Hepatocyte (in vitro differentiated cells): ENCODE measurements around the gene MESD. TPM values are rescaled to one million over a fixed set of nuclear protein-coding genes. Genes with fewer than 3 reads are reported as not detected.

Experiments used
- microRNA-seq: library from miRNA; unstranded; fragments of <30 nt; microRNA quantifications from one replicate; pipeline ENCODE4, GENCODE V29; 2017
- polyA plus RNA-seq: library from polyadenylated mRNA; unstranded; fragments of >200 nt; fragmentation: Nextera tagmentation; extraction: Ambion mirVana; gene quantifications from 2 replicates; pipeline ENCODE4 v1.2.1, GENCODE V29; 2016
- small RNA-seq: library from RNA; depleted of rRNA; stranded (forward); fragments of <200 nt; gene quantifications from one replicate; pipeline ENCODE3, GENCODE V24; 2014
- total RNA-seq: library from RNA; depleted of rRNA; stranded (reverse); fragments of >200 nt; gene quantifications from 2 replicates; pipeline ENCODE4 v1.2.3, GENCODE V29; 2014

MESD gene
- total and polyA plus RNA-seq, 2 experiments from 2014 or later = 27.1 to 52.2 TPM

Small RNA genes lying within 50 kb of the gene (microRNA-seq; reads per million reads assigned to microRNA genes)
- gene MIR4514 = not detected

Small RNA genes lying within 50 kb of the gene (small RNA-seq; reads per million reads assigned to genes)
- not detected for gene MIR4514

Other genes starting within 250 kb of the MESD start
- gene CEMIP, start 210.4 kb downstream of the MESD start, total RNA-seq = 2.1 and 2.3 TPM in 2 replicates
- 3.5 and 4.4 TPM in 2 replicates for gene CEMIP, start 210.4 kb downstream of the MESD start, polyA plus RNA-seq
- gene TLNRD1, start 11.1 kb upstream of the MESD start, total RNA-seq = 13.3 and 15.6 TPM in 2 replicates
- 10.3 and 14.6 TPM in 2 replicates for gene TLNRD1, start 11.1 kb upstream of the MESD start, polyA plus RNA-seq
- 0.32 TPM in 1 of 2 replicates, not detected in the other for gene CFAP161, start 144.5 kb upstream of the MESD start, total RNA-seq
- gene CFAP161, start 144.5 kb upstream of the MESD start, polyA plus RNA-seq = 0.81 TPM in 1 of 2 replicates, not detected in the other
- 1.1 and 3.3 TPM in 2 replicates for gene IL16, start 207.1 kb upstream of the MESD start, total RNA-seq
- 0.92 and 2.4 TPM in 2 replicates for gene IL16, start 207.1 kb upstream of the MESD start, polyA plus RNA-seq